ENCODE data around the gene RDH14.

Gene RDH14

GRCh38 chr2:18588802-18589201 lies 28.3 kb upstream of the RDH14 start:
- TF ChIP-seq CTCF (IDR thresholded peaks at IDR 0.05; ENCODE audit: low read depth, low read length) = no peak
- no peak overlapping the region for H3K4me3 ChIP-seq (ENCODE audit: low read depth, low read length)

- H3K4me3 ChIP-seq (ENCODE audit: low read depth, low read length) = no peak overlapping the region
- no peak for TF ChIP-seq CTCF (IDR thresholded peaks at IDR 0.05; ENCODE audit: low read depth, low read length)
Measured at GRCh38 chr2:18588049-18588448, 27.6 kb upstream of the RDH14 start.

DNA sequence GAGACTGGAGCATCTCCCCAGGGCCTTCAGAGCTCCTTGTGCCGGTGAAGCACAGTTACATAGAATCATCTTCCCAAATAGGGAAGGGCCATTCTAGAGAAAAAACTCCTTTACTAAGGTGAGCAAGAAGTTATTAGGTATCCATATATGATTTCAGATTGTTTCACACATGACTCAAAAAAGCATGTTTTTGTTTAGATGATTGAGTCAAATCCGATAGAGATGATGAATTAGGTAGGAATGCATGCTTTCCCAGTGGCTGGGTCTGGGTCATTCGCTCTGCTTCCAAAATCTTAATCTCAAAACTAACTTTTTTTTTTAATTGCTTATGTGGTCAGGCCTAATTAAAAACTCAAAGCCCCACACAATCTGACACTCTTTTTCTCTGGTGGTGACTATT lies 25.1 kb upstream of the RDH14 start:
- H3K4me3 ChIP-seq (ENCODE audit: low read depth, low read length) = no peak overlapping the region
- no peak for TF ChIP-seq CTCF (IDR thresholded peaks at IDR 0.05; ENCODE audit: low read depth, low read length)

DNA sequence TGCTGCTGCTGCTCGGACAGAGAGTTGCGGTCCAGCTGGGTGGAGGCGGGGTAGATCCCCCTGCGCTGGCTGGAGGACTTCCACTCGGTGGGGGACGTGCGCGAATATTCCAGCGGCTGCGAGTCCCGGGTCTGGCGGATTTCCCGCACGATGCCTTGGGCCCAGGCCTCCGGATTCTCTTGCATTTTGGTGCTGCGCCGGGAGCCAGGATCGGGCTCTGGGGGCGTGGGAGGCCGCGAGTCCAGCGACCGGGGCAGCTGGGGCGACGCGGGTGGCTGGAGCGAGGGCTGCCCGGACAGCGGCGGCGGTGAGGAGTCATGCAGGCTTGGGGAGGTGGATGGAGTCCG lies 24.1 kb upstream of the RDH14 start:
- no peak for TF ChIP-seq CTCF (IDR thresholded peaks at IDR 0.05; ENCODE audit: low read depth, low read length)

DNA sequence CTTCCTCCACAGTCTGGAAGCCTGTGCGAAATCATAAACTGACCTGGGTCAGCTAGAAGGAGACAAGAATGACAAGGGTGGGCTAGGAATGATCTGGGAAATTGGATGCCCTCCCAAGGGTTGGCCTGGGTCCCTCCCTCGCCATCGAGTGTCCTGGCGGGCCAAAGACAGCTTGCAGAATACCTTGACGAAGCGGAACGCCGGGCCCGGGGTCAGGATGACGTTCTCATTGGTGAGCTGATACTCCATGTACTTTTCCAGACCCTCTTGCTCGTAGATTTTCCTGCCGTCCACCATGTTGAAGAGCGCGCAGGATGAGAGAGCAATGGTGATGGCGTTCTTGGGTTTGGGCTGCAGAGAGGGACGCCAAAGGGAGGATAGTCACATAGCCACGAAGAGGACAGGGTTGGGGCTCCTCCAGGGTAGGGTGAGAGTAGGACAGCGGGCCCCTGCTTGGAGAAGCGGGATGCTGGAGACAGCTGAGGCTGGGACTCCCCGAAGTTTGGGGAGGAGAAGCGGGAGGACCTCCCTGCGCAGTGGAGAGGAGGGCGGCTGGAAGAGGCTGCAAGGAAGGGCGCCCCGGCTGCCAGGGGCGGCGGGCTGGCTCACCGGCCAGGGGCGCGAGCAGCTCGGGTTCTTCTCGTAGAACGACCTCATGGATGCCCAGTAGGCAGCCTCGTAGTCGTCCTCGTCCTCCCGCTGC lies 23.6 kb upstream of the RDH14 start:
- TF ChIP-seq CTCF (IDR thresholded peaks at IDR 0.05; ENCODE audit: low read depth, low read length) = no peak
- no peak overlapping the region for H3K4me3 ChIP-seq (ENCODE audit: low read depth, low read length)

More for the DNA sequence above, 24.1 kb upstream of the RDH14 start:
- no peak overlapping the region for H3K4me3 ChIP-seq (ENCODE audit: low read depth, low read length)

DNA sequence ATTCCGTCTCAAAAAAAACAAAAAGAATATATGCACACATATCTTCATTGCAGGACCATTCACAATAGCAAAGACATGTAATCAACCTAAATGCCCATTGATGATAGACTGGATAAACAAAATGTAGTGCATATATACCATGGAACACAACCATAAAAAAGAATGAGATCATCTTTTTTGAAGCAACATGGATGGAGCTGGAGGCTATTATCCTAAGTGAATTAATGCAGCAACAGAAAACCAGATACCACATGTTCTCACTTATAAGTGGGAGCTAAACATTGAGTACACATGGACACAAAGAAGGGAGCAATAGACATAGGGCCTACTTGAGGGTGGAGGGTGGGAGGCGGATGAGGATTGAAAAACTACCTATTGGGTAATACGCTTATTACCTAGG lies 20.2 kb upstream of the RDH14 start:
- TF ChIP-seq CTCF (IDR thresholded peaks at IDR 0.05; ENCODE audit: low read depth, low read length) = no peak
- H3K4me3 ChIP-seq (ENCODE audit: low read depth, low read length) = no peak overlapping the region

DNA sequence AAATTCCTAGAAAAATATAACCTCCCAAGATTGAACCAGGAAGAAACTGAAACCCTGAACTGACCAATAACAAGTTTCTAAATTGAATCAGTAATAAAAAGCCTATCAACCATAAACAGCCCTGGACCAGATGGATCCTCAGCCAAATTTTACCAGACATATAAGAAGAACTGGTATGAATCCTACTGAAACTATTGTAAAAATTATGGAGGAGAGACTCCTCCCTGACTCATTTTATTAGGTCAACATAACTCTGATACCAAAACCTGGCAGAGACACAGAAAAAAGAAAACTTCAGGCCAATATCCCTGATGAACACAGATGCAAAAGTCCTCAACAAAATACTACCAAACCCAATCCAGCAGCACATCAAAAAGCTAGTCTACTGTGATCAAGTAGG lies 17.6 kb upstream of the RDH14 start:
- no peak overlapping the region for H3K4me3 ChIP-seq (ENCODE audit: low read depth, low read length)
- TF ChIP-seq CTCF (IDR thresholded peaks at IDR 0.05; ENCODE audit: low read depth, low read length) = no peak
